Measurements from ENCODE around the gene PEMT. TPM values are rescaled to one million over a fixed set of nuclear protein-coding genes. Genes with fewer than 3 reads are reported as not detected.

Gene PEMT
- polyA plus RNA-seq, 2 donors = 27.2 to 34.2 TPM

- H3K27me3 ChIP-seq (ENCODE audit: control insufficient read depth in 1 of 2, insufficient read depth in 2 of 2, low read length in 2 of 2) = no peaks in the 10 kb centered on the region
- no peak overlapping the region for H3K4me3 ChIP-seq (ENCODE audit: low read depth in 1 of 2, low read length in 2 of 2)
- no peak overlapping the region for H3K27ac ChIP-seq (ENCODE audit: low read depth in 2 of 2, low read length in 1 of 2)
- H3K9me3 ChIP-seq (ENCODE audit: control insufficient read depth in 2 of 2, insufficient read depth in 1 of 2, low read depth in 1 of 2, low read length in 1 of 2) = no peaks in the 10 kb centered on the region
- no peaks in the 10 kb centered on the region for H3K4me1 ChIP-seq (ENCODE audit: control insufficient read depth in 2 of 2, insufficient read depth in 2 of 2, low read length in 1 of 2)
- WGBS, 2 donors = 97% methylated on average over 4 of the region's 4 CpGs
- no peaks in the 10 kb centered on the region for H3K36me3 ChIP-seq (ENCODE audit: control insufficient read depth in 2 of 2, insufficient read depth in 2 of 2, low read length in 1 of 2)
These were observed 131.5 kb downstream of the PEMT start for GRCh38 chr17:17460038-17460437.

GRCh38 chr17:17457680-17458079 is 133.8 kb downstream of the PEMT start:
- Histone ChIP-seq H3K4me1 (ENCODE audit: control insufficient read depth in 2 of 2, insufficient read depth in 2 of 2, low read length in 1 of 2) (no peaks in the 10 kb centered on the region), H3K27me3 (ENCODE audit: control insufficient read depth in 1 of 2, insufficient read depth in 2 of 2, low read length in 2 of 2) (no peaks in the 10 kb centered on the region), H3K4me3 (ENCODE audit: low read depth in 1 of 2, low read length in 2 of 2) (no peak overlapping the region), H3K9me3 (ENCODE audit: control insufficient read depth in 2 of 2, insufficient read depth in 1 of 2, low read depth in 1 of 2, low read length in 1 of 2) (no peaks in the 10 kb centered on the region), H3K27ac (ENCODE audit: low read depth in 2 of 2, low read length in 1 of 2) (no peak overlapping the region), H3K36me3 (ENCODE audit: control insufficient read depth in 2 of 2, insufficient read depth in 2 of 2, low read length in 1 of 2) (no peaks in the 10 kb centered on the region)
- WGBS, 2 donors = 88 to 89% methylated on average over 2 of the region's 2 CpGs

- Histone ChIP-seq H3K27me3 (ENCODE audit: control insufficient read depth in 1 of 2, insufficient read depth in 2 of 2, low read length in 2 of 2) (no peaks in the 10 kb centered on the region), H3K36me3 (ENCODE audit: control insufficient read depth in 2 of 2, insufficient read depth in 2 of 2, low read length in 1 of 2) (no peaks in the 10 kb centered on the region), H3K4me3 (ENCODE audit: low read depth in 1 of 2, low read length in 2 of 2) (no peak overlapping the region), H3K4me1 (ENCODE audit: control insufficient read depth in 2 of 2, insufficient read depth in 2 of 2, low read length in 1 of 2) (no peaks in the 10 kb centered on the region), H3K27ac (ENCODE audit: low read depth in 2 of 2, low read length in 1 of 2) (no peak overlapping the region), H3K9me3 (ENCODE audit: control insufficient read depth in 2 of 2, insufficient read depth in 1 of 2, low read depth in 1 of 2, low read length in 1 of 2) (no peaks in the 10 kb centered on the region)
- 89 to 92% methylated on average over 19 of the region's 19 CpGs for WGBS, 2 donors
These were observed 135.3 kb downstream of the PEMT start for GRCh38 chr17:17456251-17456650.

Other genes with a start within 250 kb of the PEMT start
- 1 to 10 TPM; 6.7 to 8.6 TPM for gene MED9, start 114.7 kb downstream of the PEMT start, polyA plus RNA-seq
- 1 to 10 TPM in 1 of 2 donors, under 1 TPM in 1; 0.83 to 1.6 TPM for gene RASD1, start 95.3 kb downstream of the PEMT start, polyA plus RNA-seq
- gene RAI1, start 89.8 kb upstream of the PEMT start, polyA plus RNA-seq = 10 to 100 TPM; 10.7 to 14.4 TPM
- gene SREBF1, start 245.3 kb upstream of the PEMT start, polyA plus RNA-seq = 100 to 1,000 TPM in 1 of 2 donors, 10 to 100 TPM in 1; 95.1 to 116 TPM

Data from esophagus (tissue), 2 donors.